Vagina (tissue), 2 donors: Measurements from ENCODE around the gene ITPR1. TPM values are rescaled to one million over a fixed set of nuclear protein-coding genes. Genes with fewer than 3 reads are reported as not detected.

Experiments
- DNase-seq, 2 donors: peaks; one replicate each; pipeline ENCODE4 v3.0.0-alpha.2; 2017; ENCODE audit errors: extremely low spot score in 2 of 2
- H3K27ac ChIP-seq: fragments of 200-600 bp; sonication (generic); one replicate; pipeline ENCODE4 v1.5.1; 2019
- H3K27me3 ChIP-seq: fragments of 200-600 bp; sonication (generic); one replicate; pipeline ENCODE4 v1.5.1; 2019
- H3K36me3 ChIP-seq, 2 donors: fragments of 200-600 bp; sonication (generic); one replicate each; pipeline ENCODE4 v1.5.1; 2017 to 2019
- H3K4me1 ChIP-seq: fragments of 200-600 bp; sonication (generic); one replicate; pipeline ENCODE4 v1.5.1; 2019
- H3K4me3 ChIP-seq, 2 donors: fragments of 200-600 bp; sonication (generic); 1 replicate in 1 of 2; 2 replicates in 1 of 2; pipeline ENCODE4 v1.5.1; 2016 to 2019
- H3K9me3 ChIP-seq: fragments of 200-600 bp; sonication (generic); one replicate; pipeline ENCODE4 v1.5.1; 2019
- POLR2A ChIP-seq, 2 donors: fragments of 450-650 bp; IDR thresholded peaks; one replicate each; pipeline ENCODE4 v1.6.1; 2017; ENCODE audit warnings: antibody characterized with exemption in 2 of 2, mild to moderate bottlenecking in 2 of 2, moderate library complexity in 2 of 2
- POLR2AphosphoS5 ChIP-seq, 2 donors: sonication (generic); formaldehyde crosslinking; IDR thresholded peaks; one replicate each; pipeline ENCODE4 v1.9.0; 2017; ENCODE audit warnings: antibody characterized with exemption in 2 of 2, mild to moderate bottlenecking in 2 of 2, low read depth in 1 of 2; ENCODE audit not compliant: insufficient read depth in 1 of 2
- intact Hi-C: fragments of 100-400 bp; cut with DNase I; formaldehyde crosslinking; loops from one replicate; pipeline ENCODE4 v1.15.1; 2023
- total RNA-seq: library from RNA; depleted of rRNA; stranded (reverse); fragments of >200 nt; gene quantifications from one replicate; pipeline ENCODE4 v1.2.3, GENCODE V29; 2016
- TF ChIP-seq, protein P1 (sequence below), 3 experiments: fragments of 450-650 bp in 2 of 3; fragments of 200-600 bp in 1 of 3; sonication (generic) in 1 of 3; IDR thresholded peaks; one replicate each; pipeline ENCODE4 v1.5.1; 2017 to 2019; ENCODE audit warnings: antibody characterized with exemption in 3 of 3, mild to moderate bottlenecking in 2 of 3, moderate library complexity in 2 of 3

Gene ITPR1
- total RNA-seq, 1 donor from 2014 or later, result 108 TPM

DNA sequence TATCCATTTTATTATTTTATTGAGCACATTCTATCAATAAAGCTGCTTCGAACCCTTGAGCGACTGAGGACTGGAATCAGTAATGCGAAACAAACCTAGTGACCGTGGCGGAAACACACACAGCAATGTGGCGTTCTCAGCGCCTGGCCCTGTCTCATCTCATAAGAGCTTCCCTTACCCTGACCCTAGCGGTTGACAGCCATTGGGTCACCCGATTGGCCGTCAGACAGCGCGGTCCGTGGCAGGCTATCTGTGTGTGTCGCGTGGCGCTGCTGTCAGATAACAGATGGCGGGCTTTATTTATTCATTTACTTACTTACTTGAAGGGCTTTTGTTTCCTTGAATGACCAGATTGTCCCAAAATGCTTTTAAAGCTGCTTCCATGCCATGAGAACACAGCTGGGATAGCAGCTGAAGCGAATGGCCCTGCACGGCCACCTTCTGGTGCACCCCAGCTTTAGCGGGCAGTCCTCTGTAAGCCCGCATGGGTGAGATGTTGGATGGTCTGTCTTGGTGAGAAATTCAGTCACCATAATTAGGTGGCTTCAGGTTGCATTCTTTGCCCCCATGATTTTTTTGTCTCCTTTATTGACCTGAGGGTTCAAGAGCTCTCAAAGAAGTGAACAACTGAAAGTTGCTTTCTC lies 270.6 kb downstream of the ITPR1 start:
- TF ChIP-seq POLR2AphosphoS5 (IDR thresholded peaks at IDR 0.05; ENCODE audit: insufficient read depth in 1 of 2, low read depth in 1 of 2) (no peak), POLR2A (IDR thresholded peaks at IDR 0.05) (no peak)
- TF ChIP-seq, protein P1, sequence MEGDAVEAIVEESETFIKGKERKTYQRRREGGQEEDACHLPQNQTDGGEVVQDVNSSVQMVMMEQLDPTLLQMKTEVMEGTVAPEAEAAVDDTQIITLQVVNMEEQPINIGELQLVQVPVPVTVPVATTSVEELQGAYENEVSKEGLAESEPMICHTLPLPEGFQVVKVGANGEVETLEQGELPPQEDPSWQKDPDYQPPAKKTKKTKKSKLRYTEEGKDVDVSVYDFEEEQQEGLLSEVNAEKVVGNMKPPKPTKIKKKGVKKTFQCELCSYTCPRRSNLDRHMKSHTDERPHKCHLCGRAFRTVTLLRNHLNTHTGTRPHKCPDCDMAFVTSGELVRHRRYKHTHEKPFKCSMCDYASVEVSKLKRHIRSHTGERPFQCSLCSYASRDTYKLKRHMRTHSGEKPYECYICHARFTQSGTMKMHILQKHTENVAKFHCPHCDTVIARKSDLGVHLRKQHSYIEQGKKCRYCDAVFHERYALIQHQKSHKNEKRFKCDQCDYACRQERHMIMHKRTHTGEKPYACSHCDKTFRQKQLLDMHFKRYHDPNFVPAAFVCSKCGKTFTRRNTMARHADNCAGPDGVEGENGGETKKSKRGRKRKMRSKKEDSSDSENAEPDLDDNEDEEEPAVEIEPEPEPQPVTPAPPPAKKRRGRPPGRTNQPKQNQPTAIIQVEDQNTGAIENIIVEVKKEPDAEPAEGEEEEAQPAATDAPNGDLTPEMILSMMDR (IDR thresholded peaks at IDR 0.05), result no peak
- no peaks in the 10 kb centered on the region for H3K9me3 ChIP-seq
- H3K4me1 ChIP-seq, result peaks cover 14% of the 10 kb centered on the region
- H3K36me3 ChIP-seq, result no peaks in the 10 kb centered on the region
- H3K27me3 ChIP-seq, result no peaks in the 10 kb centered on the region
- H3K4me3 ChIP-seq, result no peak overlapping the region
- no peak overlapping the region for H3K27ac ChIP-seq
- intact Hi-C loops, result no loop called here
- DNase-seq, result no peak

DNA sequence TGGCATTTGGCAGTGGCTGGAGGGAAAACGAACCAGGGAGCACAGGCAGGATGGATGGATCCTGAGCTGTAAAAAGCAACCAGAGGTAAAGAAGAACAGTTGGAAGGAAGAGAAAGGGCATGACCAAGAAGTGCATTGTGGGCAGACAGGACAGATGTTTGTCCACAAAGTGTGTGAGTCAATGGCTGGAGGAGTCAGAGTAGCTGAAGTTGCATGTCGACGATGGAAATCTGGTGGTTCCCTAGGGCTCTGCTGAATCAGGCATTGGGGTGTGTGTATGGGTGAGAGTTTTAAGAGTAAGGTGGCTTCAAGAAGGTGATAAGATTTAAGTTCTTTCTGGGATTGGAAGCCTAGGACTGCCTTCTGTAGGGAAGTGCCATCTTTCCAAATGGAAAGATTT lies 272.1 kb downstream of the ITPR1 start:
- Histone ChIP-seq H3K4me3 (no peak overlapping the region), H3K27me3 (no peaks in the 10 kb centered on the region), H3K9me3 (no peaks in the 10 kb centered on the region), H3K27ac (no peak overlapping the region), H3K36me3 (no peaks in the 10 kb centered on the region), H3K4me1 (no peaks in the 10 kb centered on the region)
- TF ChIP-seq POLR2AphosphoS5 (IDR thresholded peaks at IDR 0.05; ENCODE audit: insufficient read depth in 1 of 2, low read depth in 1 of 2) (no peak), POLR2A (IDR thresholded peaks at IDR 0.05) (no peak)
- TF ChIP-seq, protein P1 (IDR thresholded peaks at IDR 0.05), result no peak
- intact Hi-C loops, result no loop called here
- DNase-seq, result no peak

DNA sequence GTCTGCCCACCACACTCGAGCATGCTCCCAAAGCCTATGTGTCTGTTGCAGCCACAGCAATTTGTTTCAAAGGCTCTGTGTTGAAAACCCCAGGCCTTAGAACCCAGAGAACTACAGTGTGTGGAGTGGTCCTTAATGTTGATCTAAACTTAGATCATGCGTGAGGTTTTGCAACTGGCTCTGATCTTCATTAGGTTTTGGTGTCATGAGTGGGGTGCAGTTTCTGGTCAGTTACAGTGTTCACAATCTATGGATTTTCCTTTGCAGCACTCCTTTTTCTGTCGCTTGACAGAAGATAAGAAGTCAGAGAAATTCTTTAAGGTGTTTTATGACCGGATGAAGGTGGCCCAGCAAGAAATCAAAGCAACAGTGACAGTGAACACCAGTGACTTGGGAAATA lies 273.1 kb downstream of the ITPR1 start:
- no peak overlapping the region for H3K4me3 ChIP-seq
- no peak for DNase-seq
- no peaks in the 10 kb centered on the region for H3K36me3 ChIP-seq
- intact Hi-C loops, result no loop called here
- H3K9me3 ChIP-seq, result no peaks in the 10 kb centered on the region
- TF ChIP-seq, protein P1 (IDR thresholded peaks at IDR 0.05), result no peak
- TF ChIP-seq POLR2A (IDR thresholded peaks at IDR 0.05), result no peak
- no peak for TF ChIP-seq POLR2AphosphoS5 (IDR thresholded peaks at IDR 0.05; ENCODE audit: insufficient read depth in 1 of 2, low read depth in 1 of 2)
- peaks cover 9% of the 10 kb centered on the region for H3K4me1 ChIP-seq
- no peak overlapping the region for H3K27ac ChIP-seq
- H3K27me3 ChIP-seq, result no peaks in the 10 kb centered on the region

DNA sequence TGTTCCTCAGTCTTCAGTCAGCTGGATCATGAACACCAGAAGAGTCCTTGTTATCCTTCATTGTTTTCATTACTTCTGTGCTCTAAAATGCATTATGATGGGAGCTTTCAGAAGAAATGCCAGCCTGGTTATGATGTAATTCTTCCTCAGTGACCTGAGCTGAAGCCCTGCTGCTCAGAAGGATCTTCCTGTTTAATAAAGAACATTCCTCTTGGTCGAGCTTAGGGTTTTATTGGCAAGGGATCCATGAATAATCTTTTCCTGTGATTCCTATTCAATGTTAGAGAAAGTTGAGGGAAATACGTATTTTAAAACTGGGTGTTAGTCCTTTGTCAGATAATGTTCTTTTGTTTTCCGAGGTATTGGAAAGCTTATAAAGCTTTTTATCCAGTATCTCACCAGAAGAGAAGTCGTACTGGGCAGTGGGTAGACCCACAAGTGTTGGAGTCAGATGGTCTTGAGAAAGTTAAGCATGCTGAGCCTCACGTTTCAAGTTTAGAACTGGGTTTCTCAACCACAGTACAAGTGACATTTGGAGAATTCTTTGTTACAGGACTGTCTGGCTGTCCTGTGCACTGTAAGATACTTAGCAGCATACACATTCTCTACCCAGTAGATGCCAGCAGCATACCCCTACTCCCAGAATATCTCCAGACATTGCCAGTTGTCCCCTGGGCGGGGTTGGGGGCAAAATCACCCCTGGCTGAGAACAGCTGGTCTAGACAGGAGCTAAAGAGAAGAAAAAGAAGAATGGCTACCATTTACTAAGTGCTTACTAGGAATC lies 273.8 kb downstream of the ITPR1 start:
- intact Hi-C loops, result no loop called here
- Histone ChIP-seq H3K27ac (no peak overlapping the region), H3K27me3 (no peaks in the 10 kb centered on the region), H3K4me3 (no peak overlapping the region), H3K9me3 (no peaks in the 10 kb centered on the region), H3K4me1 (peaks cover 16% of the 10 kb centered on the region), H3K36me3 (no peaks in the 10 kb centered on the region)
- TF ChIP-seq POLR2A (IDR thresholded peaks at IDR 0.05), result no peak
- TF ChIP-seq POLR2AphosphoS5 (IDR thresholded peaks at IDR 0.05; ENCODE audit: insufficient read depth in 1 of 2, low read depth in 1 of 2), result no peak
- TF ChIP-seq, protein P1 (IDR thresholded peaks at IDR 0.05), result no peak
- no peak for DNase-seq

DNA sequence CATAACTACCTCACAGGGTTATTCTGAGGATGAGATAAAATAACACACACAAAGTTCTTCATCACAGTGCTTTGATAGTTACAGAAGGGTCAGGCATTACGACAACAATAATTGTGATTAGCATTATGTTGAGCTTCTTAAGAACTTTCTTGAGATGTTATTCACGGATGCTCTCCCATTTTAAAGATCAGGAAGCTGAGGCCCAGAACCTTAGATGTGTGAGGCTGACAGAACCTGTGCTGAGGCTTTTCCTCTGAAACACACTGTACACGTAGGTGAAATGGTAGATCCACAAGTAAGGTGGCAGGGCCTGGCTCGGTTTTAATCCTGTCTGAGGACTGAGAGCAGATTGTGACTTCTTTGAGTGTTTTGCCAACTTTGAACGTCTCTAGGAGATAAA lies 274.9 kb downstream of the ITPR1 start:
- Histone ChIP-seq H3K27me3 (no peaks in the 10 kb centered on the region), H3K4me3 (no peak overlapping the region), H3K36me3 (no peaks in the 10 kb centered on the region), H3K4me1 (peaks cover 27% of the 10 kb centered on the region), H3K27ac (no peak overlapping the region), H3K9me3 (no peaks in the 10 kb centered on the region)
- intact Hi-C loops, result no loop called here
- no peak for TF ChIP-seq POLR2A (IDR thresholded peaks at IDR 0.05)
- TF ChIP-seq POLR2AphosphoS5 (IDR thresholded peaks at IDR 0.05; ENCODE audit: insufficient read depth in 1 of 2, low read depth in 1 of 2), result no peak
- TF ChIP-seq, protein P1 (IDR thresholded peaks at IDR 0.05), result no peak
- no peak for DNase-seq
